ENCODE results near the gene DGCR2.

DNA sequence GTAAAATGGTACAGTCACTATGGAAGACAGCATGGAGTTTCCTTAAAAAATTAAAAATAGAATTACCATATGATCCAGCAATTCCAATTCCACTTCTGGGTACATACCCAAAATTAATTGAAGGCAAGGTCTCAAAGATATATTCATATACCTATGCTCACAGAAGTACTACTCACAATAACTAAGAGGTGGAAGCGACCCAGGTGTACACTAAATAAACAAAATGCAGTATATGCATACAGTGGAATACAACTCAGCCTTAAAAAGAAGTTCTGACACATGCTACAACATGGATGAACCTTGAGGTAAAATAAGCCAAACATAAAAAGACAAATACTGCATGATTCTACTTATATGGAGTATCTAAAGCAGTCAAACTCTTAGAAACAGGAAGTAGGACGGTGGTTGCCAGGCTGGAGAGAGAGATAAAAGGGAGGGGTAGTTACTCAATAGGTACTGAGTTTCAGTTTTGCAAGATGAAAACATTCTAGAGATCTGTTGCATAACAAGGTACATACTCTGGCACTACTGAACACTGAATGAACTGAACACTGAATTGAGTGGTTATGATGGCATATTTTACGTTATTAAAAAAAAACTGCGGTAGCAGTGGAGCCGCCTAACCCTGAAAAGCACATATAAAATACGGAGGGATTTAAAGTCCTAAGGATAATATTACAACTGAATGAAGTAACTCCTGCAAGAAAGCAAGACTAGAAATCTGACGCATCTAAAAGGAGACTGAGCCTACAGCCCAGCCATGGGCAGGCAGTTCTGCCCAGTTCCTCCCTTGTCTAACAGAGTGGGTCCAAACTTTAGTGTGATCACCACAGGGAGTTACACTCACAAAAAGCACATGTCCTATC, 12.8 kb downstream of the DGCR2 start:
- TF ChIP-seq, protein P1, sequence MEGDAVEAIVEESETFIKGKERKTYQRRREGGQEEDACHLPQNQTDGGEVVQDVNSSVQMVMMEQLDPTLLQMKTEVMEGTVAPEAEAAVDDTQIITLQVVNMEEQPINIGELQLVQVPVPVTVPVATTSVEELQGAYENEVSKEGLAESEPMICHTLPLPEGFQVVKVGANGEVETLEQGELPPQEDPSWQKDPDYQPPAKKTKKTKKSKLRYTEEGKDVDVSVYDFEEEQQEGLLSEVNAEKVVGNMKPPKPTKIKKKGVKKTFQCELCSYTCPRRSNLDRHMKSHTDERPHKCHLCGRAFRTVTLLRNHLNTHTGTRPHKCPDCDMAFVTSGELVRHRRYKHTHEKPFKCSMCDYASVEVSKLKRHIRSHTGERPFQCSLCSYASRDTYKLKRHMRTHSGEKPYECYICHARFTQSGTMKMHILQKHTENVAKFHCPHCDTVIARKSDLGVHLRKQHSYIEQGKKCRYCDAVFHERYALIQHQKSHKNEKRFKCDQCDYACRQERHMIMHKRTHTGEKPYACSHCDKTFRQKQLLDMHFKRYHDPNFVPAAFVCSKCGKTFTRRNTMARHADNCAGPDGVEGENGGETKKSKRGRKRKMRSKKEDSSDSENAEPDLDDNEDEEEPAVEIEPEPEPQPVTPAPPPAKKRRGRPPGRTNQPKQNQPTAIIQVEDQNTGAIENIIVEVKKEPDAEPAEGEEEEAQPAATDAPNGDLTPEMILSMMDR (IDR thresholded peaks at IDR 0.05) = no peak
- TF ChIP-seq POLR2AphosphoS5 (IDR thresholded peaks at IDR 0.05) = peak; percentile 94
- TF ChIP-seq POLR2A (IDR thresholded peaks at IDR 0.05) = no peak
